Mesothelial cell of epicardium (in vitro differentiated cells): ENCODE measurements around the gene RAN. TPM values are rescaled to one million over a fixed set of nuclear protein-coding genes. Genes with fewer than 3 reads are reported as not detected.

Experiments
- DNase-seq, 2 experiments: peaks; one replicate each; pipeline ENCODE4 v3.0.0; 2021; ENCODE audit warnings: low spot score in 2 of 2; ENCODE audit not compliant: unreplicated experiment in 2 of 2
- H3K27ac Mint-ChIP-seq: 2 replicates; pipeline ENCODE4 v1.8.0; 2021; ENCODE audit warnings: mixed read lengths
- H3K27me3 Mint-ChIP-seq: 2 replicates; pipeline ENCODE4 v1.8.0; 2021; ENCODE audit warnings: low read depth, mixed read lengths
- H3K36me3 Mint-ChIP-seq: 2 replicates; pipeline ENCODE4 v1.8.0; 2021; ENCODE audit warnings: mixed read lengths
- H3K4me1 Mint-ChIP-seq: 2 replicates; pipeline ENCODE4 v1.8.0; 2021; ENCODE audit warnings: mixed read lengths
- H3K4me3 Mint-ChIP-seq: 2 replicates; pipeline ENCODE4 v1.8.0; 2021; ENCODE audit warnings: mild to moderate bottlenecking, moderate library complexity, mixed read lengths
- H3K9me3 Mint-ChIP-seq: 2 replicates; pipeline ENCODE4 v1.8.0; 2021; ENCODE audit warnings: mixed read lengths
- CTCF ChIP-seq: fragments of 200-600 bp; sonication (generic); IDR thresholded peaks from one replicate; pipeline ENCODE4 v1.5.0; 2021; ENCODE audit warnings: antibody characterized with exemption; ENCODE audit not compliant: unreplicated experiment
- total RNA-seq: library from RNA; stranded (reverse); gene quantifications from 3 replicates; pipeline ENCODE4 v1.2.1, GENCODE V29; 2021

RAN gene
- total RNA-seq, 1 donor from 2014 or later = 629 TPM

- Mint-ChIP-seq H3K27me3 (peaks cover 3% of the 10 kb centered on the region), H3K4me3 (no peak overlapping the region), H3K36me3 (peaks cover 29% of the 10 kb centered on the region), H3K4me1 (peaks cover 37% of the 10 kb centered on the region), H3K9me3 (no peaks in the 10 kb centered on the region), H3K27ac (peak overlapping the region; percentile 22)
- no peak for DNase-seq
- no peak for TF ChIP-seq CTCF
Measured at GRCh38 chr12:130877333-130877732, 5.5 kb downstream of the RAN start.

GRCh38 chr12:130878193-130879185 lies 6.6 kb downstream of the RAN start:
- DNase-seq = no peak
- Mint-ChIP-seq H3K9me3 (no peaks in the 10 kb centered on the region), H3K4me1 (peaks cover 27% of the 10 kb centered on the region), H3K27me3 (peaks cover 3% of the 10 kb centered on the region), H3K4me3 (no peak overlapping the region), H3K27ac (no peak overlapping the region), H3K36me3 (peaks cover 23% of the 10 kb centered on the region)
- no peak for TF ChIP-seq CTCF

- no peak overlapping the region for H3K27ac Mint-ChIP-seq
- TF ChIP-seq CTCF = no peak
- no peak for DNase-seq
- peaks cover 20% of the 10 kb centered on the region for H3K4me1 Mint-ChIP-seq
- no peak overlapping the region for H3K4me3 Mint-ChIP-seq
- H3K27me3 Mint-ChIP-seq = peaks cover 3% of the 10 kb centered on the region
- peaks cover 18% of the 10 kb centered on the region for H3K36me3 Mint-ChIP-seq
- no peaks in the 10 kb centered on the region for H3K9me3 Mint-ChIP-seq
Measured at GRCh38 chr12:130879212-130879686, 7.4 kb downstream of the RAN start.

GRCh38 chr12:130879781-130880389 lies 8.0 kb downstream of the RAN start:
- DNase-seq = no peak
- H3K9me3 Mint-ChIP-seq = no peaks in the 10 kb centered on the region
- peaks cover 3% of the 10 kb centered on the region for H3K27me3 Mint-ChIP-seq
- no peak for TF ChIP-seq CTCF
- no peak overlapping the region for H3K4me3 Mint-ChIP-seq
- peaks cover 13% of the 10 kb centered on the region for H3K4me1 Mint-ChIP-seq
- no peak overlapping the region for H3K27ac Mint-ChIP-seq
- H3K36me3 Mint-ChIP-seq = peaks cover 12% of the 10 kb centered on the region

- Mint-ChIP-seq H3K4me3 (no peak overlapping the region), H3K4me1 (peaks cover 13% of the 10 kb centered on the region), H3K27ac (no peak overlapping the region), H3K9me3 (no peaks in the 10 kb centered on the region), H3K36me3 (peaks cover 7% of the 10 kb centered on the region), H3K27me3 (peaks cover 3% of the 10 kb centered on the region)
- DNase-seq = no peak
- TF ChIP-seq CTCF = no peak
Measured at GRCh38 chr12:130880411-130880885, 8.6 kb downstream of the RAN start.
